GM10847 (cell line): ENCODE measurements around the gene CLK3.

Experiments used
- POLR2A ChIP-seq: IDR thresholded peaks from 2 replicates; pipeline ENCODE4 v1.6.1; 2011; ENCODE audit not compliant: insufficient read length; ENCODE audit errors: extremely low read depth

Gene CLK3

DNA sequence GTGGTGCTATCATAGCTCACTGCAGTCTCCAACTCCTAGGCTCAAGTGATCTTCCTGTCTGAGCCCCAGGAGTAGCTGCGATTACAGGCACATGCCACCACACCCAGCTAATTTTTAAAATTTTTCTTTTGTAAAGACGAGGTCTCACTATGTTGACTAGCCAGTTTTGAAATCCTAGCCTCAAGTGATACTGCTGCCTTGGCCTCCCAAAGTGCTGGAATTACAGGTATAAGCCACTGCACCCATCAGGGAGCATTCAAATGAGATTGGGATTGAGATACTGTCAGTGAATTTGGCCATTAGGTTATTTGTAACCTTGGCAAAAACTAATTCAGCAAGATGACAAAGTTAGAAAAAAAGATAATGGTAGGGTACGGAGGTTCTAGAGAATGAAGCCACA is 58.5 kb downstream of the CLK3 start:
- TF ChIP-seq POLR2A, result no peak

DNA sequence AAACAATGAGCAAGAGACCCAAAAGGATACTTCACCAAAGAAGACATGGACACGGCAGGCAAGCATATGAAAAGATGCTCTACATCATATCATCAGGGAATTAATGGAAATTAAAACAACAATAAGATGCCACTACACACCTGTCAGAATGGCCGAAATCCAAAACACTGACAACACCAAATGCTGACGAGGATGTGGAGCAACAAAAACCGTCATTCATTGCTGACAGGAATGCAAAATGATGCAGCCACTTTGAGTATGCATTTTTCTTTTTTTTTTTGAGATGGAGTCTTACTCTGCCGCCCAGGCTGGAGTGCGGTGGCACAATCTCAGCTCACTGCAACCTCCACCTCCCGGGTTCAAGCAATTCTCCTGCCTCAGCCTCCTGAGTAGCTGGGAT is 61.2 kb downstream of the CLK3 start:
- no peak for TF ChIP-seq POLR2A
